ENCODE results near the gene ANKZF1.

- TF ChIP-seq, protein P1, sequence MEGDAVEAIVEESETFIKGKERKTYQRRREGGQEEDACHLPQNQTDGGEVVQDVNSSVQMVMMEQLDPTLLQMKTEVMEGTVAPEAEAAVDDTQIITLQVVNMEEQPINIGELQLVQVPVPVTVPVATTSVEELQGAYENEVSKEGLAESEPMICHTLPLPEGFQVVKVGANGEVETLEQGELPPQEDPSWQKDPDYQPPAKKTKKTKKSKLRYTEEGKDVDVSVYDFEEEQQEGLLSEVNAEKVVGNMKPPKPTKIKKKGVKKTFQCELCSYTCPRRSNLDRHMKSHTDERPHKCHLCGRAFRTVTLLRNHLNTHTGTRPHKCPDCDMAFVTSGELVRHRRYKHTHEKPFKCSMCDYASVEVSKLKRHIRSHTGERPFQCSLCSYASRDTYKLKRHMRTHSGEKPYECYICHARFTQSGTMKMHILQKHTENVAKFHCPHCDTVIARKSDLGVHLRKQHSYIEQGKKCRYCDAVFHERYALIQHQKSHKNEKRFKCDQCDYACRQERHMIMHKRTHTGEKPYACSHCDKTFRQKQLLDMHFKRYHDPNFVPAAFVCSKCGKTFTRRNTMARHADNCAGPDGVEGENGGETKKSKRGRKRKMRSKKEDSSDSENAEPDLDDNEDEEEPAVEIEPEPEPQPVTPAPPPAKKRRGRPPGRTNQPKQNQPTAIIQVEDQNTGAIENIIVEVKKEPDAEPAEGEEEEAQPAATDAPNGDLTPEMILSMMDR (IDR thresholded peaks at IDR 0.05), result no peak
- no peak for TF ChIP-seq POLR2A (IDR thresholded peaks at IDR 0.05)
These were observed 16.0 kb upstream of the ANKZF1 start for GRCh38 chr2:219213486-219214071.
